H9 (cell line): ENCODE data around the gene ZIM2. TPM values are rescaled to one million over a fixed set of nuclear protein-coding genes. Genes with fewer than 3 reads are reported as not detected.

Experiments used
- DNase-seq: peaks from one replicate; pipeline ENCODE4 v3.0.0-alpha.2; 2017
- H2AFZ ChIP-seq: one replicate; pipeline ENCODE4 v1.6.1; 2013; ENCODE audit warnings: mild to moderate bottlenecking, low read length, control low read depth, moderate library complexity
- H2AK5ac ChIP-seq: 2 replicates; pipeline ENCODE4 v1.6.1; 2013; ENCODE audit warnings: low read length, control low read depth, mixed read lengths; ENCODE audit not compliant: insufficient read length
- H2BK120ac ChIP-seq: one replicate; pipeline ENCODE4 v1.6.1; 2013; ENCODE audit warnings: low read depth, mild to moderate bottlenecking, low read length, control low read depth, inconsistent platforms; ENCODE audit not compliant: poor library complexity, severe bottlenecking
- H2BK12ac ChIP-seq: 2 replicates; pipeline ENCODE4 v1.6.1; 2013; ENCODE audit warnings: low read length, control low read depth, mixed read lengths, low read depth; ENCODE audit not compliant: insufficient read length
- H2BK15ac ChIP-seq: 2 replicates; pipeline ENCODE4 v1.6.1; 2013; ENCODE audit warnings: low read depth, low read length, control low read depth
- H2BK20ac ChIP-seq: one replicate; pipeline ENCODE4 v1.6.1; 2013; ENCODE audit warnings: low read depth, mild to moderate bottlenecking, low read length, control low read depth, inconsistent platforms; ENCODE audit not compliant: poor library complexity, severe bottlenecking
- H2BK5ac ChIP-seq: 2 replicates; pipeline ENCODE4 v1.6.1; 2013; ENCODE audit warnings: low read length, control low read depth, mixed read lengths; ENCODE audit not compliant: insufficient read length
- H3K14ac ChIP-seq: 2 replicates; pipeline ENCODE4 v1.6.1; 2013; ENCODE audit warnings: low read length, control low read depth; ENCODE audit not compliant: insufficient read depth
- H3K18ac ChIP-seq: 2 replicates; pipeline ENCODE4 v1.6.1; 2013; ENCODE audit warnings: low read depth, mild to moderate bottlenecking, mixed read lengths, low read length, control low read depth; ENCODE audit not compliant: insufficient read length
- H3K23ac ChIP-seq: 2 replicates; pipeline ENCODE4 v1.6.1; 2013; ENCODE audit warnings: low read length, control low read depth, mixed read lengths, low read depth; ENCODE audit not compliant: insufficient read length
- H3K23me2 ChIP-seq: 2 replicates; pipeline ENCODE4 v1.6.1; 2013; ENCODE audit warnings: low read depth, mild to moderate bottlenecking, mixed read lengths, low read length, control low read depth; ENCODE audit not compliant: insufficient read length, poor library complexity, severe bottlenecking
- H3K27ac ChIP-seq: 2 replicates; pipeline ENCODE4 v1.5.1; 2013; ENCODE audit warnings: low read length, control low read depth, mixed read lengths, low read depth; ENCODE audit not compliant: insufficient read length
- H3K27me3 ChIP-seq: 2 replicates; pipeline ENCODE4 v1.6.1; 2013; ENCODE audit warnings: low read length, control low read depth, inconsistent platforms; ENCODE audit not compliant: insufficient read depth
- H3K4ac ChIP-seq: 2 replicates; pipeline ENCODE4 v1.6.1; 2013; ENCODE audit warnings: low read depth, mild to moderate bottlenecking, control low read depth, inconsistent platforms, low read length, moderate library complexity
- H3K4me1 ChIP-seq: 2 replicates; pipeline ENCODE4 v1.6.1; 2013; ENCODE audit warnings: low read length, control low read depth, inconsistent platforms; ENCODE audit not compliant: insufficient read depth
- H3K4me2 ChIP-seq: 2 replicates; pipeline ENCODE4 v1.6.1; 2013; ENCODE audit warnings: low read length, control low read depth, mixed read lengths; ENCODE audit not compliant: insufficient read length, insufficient read depth
- H3K56ac ChIP-seq: 2 replicates; pipeline ENCODE4 v1.6.1; 2013; ENCODE audit warnings: low read depth, mild to moderate bottlenecking, mixed read lengths, low read length, control low read depth; ENCODE audit not compliant: insufficient read length
- H3K79me1 ChIP-seq: 2 replicates; pipeline ENCODE4 v1.6.1; 2013; ENCODE audit warnings: low read depth, mild to moderate bottlenecking, moderate library complexity, low read length, control low read depth, inconsistent platforms; ENCODE audit not compliant: insufficient read depth, poor library complexity, severe bottlenecking
- H3K79me2 ChIP-seq: 2 replicates; pipeline ENCODE4 v1.6.1; 2013; ENCODE audit warnings: low read length, control low read depth, inconsistent platforms; ENCODE audit not compliant: insufficient read depth
- H3K9ac ChIP-seq: 2 replicates; pipeline ENCODE4 v1.6.1; 2013; ENCODE audit warnings: low read length, control low read depth, mixed read lengths; ENCODE audit not compliant: insufficient read length; ENCODE audit errors: extremely low read depth
- H3K9me3 ChIP-seq: one replicate; pipeline ENCODE4 v1.6.1; 2013; ENCODE audit warnings: low read depth, low read length, inconsistent platforms; ENCODE audit not compliant: control insufficient read depth
- H3T11ph ChIP-seq: one replicate; pipeline ENCODE4 v1.6.1; 2013; ENCODE audit warnings: mild to moderate bottlenecking, low read length, control low read depth, inconsistent platforms
- H4K20me1 ChIP-seq: one replicate; pipeline ENCODE4 v1.6.1; 2013; ENCODE audit not compliant: control insufficient read depth, insufficient read length, insufficient read depth
- H4K5ac ChIP-seq: 2 replicates; pipeline ENCODE4 v1.6.1; 2013; ENCODE audit warnings: low read depth, mild to moderate bottlenecking, mixed read lengths, low read length, control low read depth; ENCODE audit not compliant: insufficient read length
- H4K8ac ChIP-seq: replicated peaks from 2 replicates; pipeline ENCODE4 v1.6.1; 2013; ENCODE audit warnings: low read length, control low read depth, mixed read lengths, low read depth; ENCODE audit not compliant: insufficient read length
- H4K91ac ChIP-seq: 2 replicates; pipeline ENCODE4 v1.6.1; 2013; ENCODE audit warnings: low read depth, mild to moderate bottlenecking, moderate library complexity, mixed read lengths, low read length, control low read depth; ENCODE audit not compliant: insufficient read length
- H3K27ac Mint-ChIP-seq, 3 experiments: 2 replicates in 2 of 3; 3 replicates in 1 of 3; pipeline ENCODE4 v1.8.0; 2020 to 2021; ENCODE audit warnings: mixed read lengths in 3 of 3, mild to moderate bottlenecking in 1 of 3, moderate library complexity in 1 of 3
- H3K27me3 Mint-ChIP-seq: 2 replicates; pipeline ENCODE4 v1.8.0; 2021; ENCODE audit warnings: low read depth, mild to moderate bottlenecking, moderate library complexity, mixed read lengths
- H3K36me3 Mint-ChIP-seq, 3 experiments: 2 replicates in 2 of 3; 3 replicates in 1 of 3; pipeline ENCODE4 v1.8.0; 2020 to 2021; ENCODE audit warnings: low read depth in 3 of 3, mixed read lengths in 3 of 3; ENCODE audit not compliant: insufficient read depth in 1 of 3
- H3K4me1 Mint-ChIP-seq, 2 experiments: 2 replicates each; pipeline ENCODE4 v1.8.0; 2020; ENCODE audit warnings: mixed read lengths in 2 of 2
- H3K4me3 Mint-ChIP-seq, 2 experiments: 2 replicates in 1 of 2; 3 replicates in 1 of 2; pipeline ENCODE4 v1.8.0; 2020 to 2021; ENCODE audit warnings: mild to moderate bottlenecking in 2 of 2, mixed read lengths in 2 of 2, moderate library complexity in 1 of 2
- H3K9me3 Mint-ChIP-seq, 2 experiments: 2 replicates in 1 of 2; 3 replicates in 1 of 2; pipeline ENCODE4 v1.8.0; 2020; ENCODE audit warnings: mild to moderate bottlenecking in 2 of 2, mixed read lengths in 2 of 2, moderate library complexity in 1 of 2
- CTCF ChIP-seq: fragments of 200-600 bp; sonication (generic); conservative IDR thresholded peaks from 3 replicates; pipeline ENCODE4 v1.8.0; 2021; ENCODE audit warnings: antibody characterized with exemption, mild to moderate bottlenecking
- WGBS: extraction: QIAGEN DNeasy Blood & Tissue Kit; methylation state at CpG from one replicate; pipeline ENCODE4 v1.1.7; 2013; ENCODE audit warnings: missing lambda C conversion rate, low lambda C conversion rate, mixed read lengths; ENCODE audit not compliant: insufficient read length; ENCODE audit errors: extremely low coverage; 5-methylcytosine and 5-hydroxymethylcytosine counted together
- total RNA-seq: library from RNA; stranded (reverse); gene quantifications from 2 replicates; pipeline ENCODE4 v1.2.1, GENCODE V29; 2021

The ZIM2 gene
- total RNA-seq, 1 experiment from 2014 or later = not detected

- no peak overlapping the region for H4K5ac ChIP-seq
- no peak overlapping the region for H2BK12ac ChIP-seq
- H3K4me1 ChIP-seq = no peaks in the 10 kb centered on the region
- Mint-ChIP-seq H3K27ac (no peak overlapping the region; a peak in 1 of 7 replicates), H3K9me3 (peaks cover 94 to 98% of the 10 kb centered on the region in 2 experiments), H3K4me1 (no peaks in the 10 kb centered on the region), H3K27me3 (peaks cover 8% of the 10 kb centered on the region), H3K4me3 (no peak overlapping the region; a peak in 1 of 5 replicates), H3K36me3 (peaks cover 20 to 44% (median 40%) of the 10 kb centered on the region in 3 experiments; a peak in 6 of 7 replicates)
- peaks cover 74% of the 10 kb centered on the region for H3K9me3 ChIP-seq
- H4K20me1 ChIP-seq = no peaks in the 10 kb centered on the region
- DNase-seq = no peak
- H4K8ac ChIP-seq = no peak overlapping the region
- WGBS = no CpG with 5 or more reads among the region's 5 CpGs
- no peak overlapping the region for H3K4ac ChIP-seq
- H3K4me2 ChIP-seq = no peak overlapping the region
- H4K91ac ChIP-seq = no peak overlapping the region
- H3K27ac ChIP-seq = no peak overlapping the region
- no peak overlapping the region for H3K23ac ChIP-seq
- no peaks in the 10 kb centered on the region for H3K23me2 ChIP-seq
- H2BK20ac ChIP-seq = no peak overlapping the region
- no peak overlapping the region for H3K14ac ChIP-seq
- H2AK5ac ChIP-seq = no peak overlapping the region
- H2BK15ac ChIP-seq = no peak overlapping the region
- no peak for TF ChIP-seq CTCF
- H3K18ac ChIP-seq = no peak overlapping the region
- H3K79me1 ChIP-seq = no peaks in the 10 kb centered on the region
- H2BK5ac ChIP-seq = no peak overlapping the region
- H3K79me2 ChIP-seq = no peaks in the 10 kb centered on the region
- H2BK120ac ChIP-seq = no peak overlapping the region
- H3K27me3 ChIP-seq = no peaks in the 10 kb centered on the region
- H3K9ac ChIP-seq = no peak overlapping the region
- no peak overlapping the region for H2AFZ ChIP-seq
- no peak overlapping the region for H3T11ph ChIP-seq
- H3K56ac ChIP-seq = no peak overlapping the region
Measured at GRCh38 chr19:56834564-56835375, 5.8 kb downstream of the ZIM2 start.
